GM23338 (cell line): ENCODE data around the gene NOL3.

Experiments
- EZH2phosphoT487 ChIP-seq: fragments of 200-600 bp; sonication (generic); IDR thresholded peaks from one replicate; pipeline ENCODE4 v1.8.1; 2018; ENCODE audit warnings: antibody characterized with exemption; ENCODE audit not compliant: unreplicated experiment
- NANOG ChIP-seq: IDR thresholded peaks from 2 replicates; pipeline ENCODE4 v1.6.1; 2016; ENCODE audit warnings: antibody characterized with exemption, borderline replicate concordance
- POLR2AphosphoS5 ChIP-seq: IDR thresholded peaks from 2 replicates; pipeline ENCODE4 v1.6.1; 2016; ENCODE audit warnings: antibody characterized with exemption, low read depth
- STAT1 ChIP-seq: IDR thresholded peaks from one replicate; pipeline ENCODE4 v1.6.1; 2016; ENCODE audit warnings: antibody characterized with exemption; ENCODE audit not compliant: unreplicated experiment
- ZNF114 ChIP-seq: fragments of 250-450 bp; sonication (Bioruptor Pico); IDR thresholded peaks from 2 replicates; pipeline ENCODE4 v1.5.0; 2020; ENCODE audit warnings: mild to moderate bottlenecking, moderate library complexity
- TF ChIP-seq, protein P1 (sequence below), 2 experiments: fragments of 200-600 bp in 1 of 2; sonication (generic) in 1 of 2; conservative IDR thresholded peaks; 2 replicates each; pipeline versions ENCODE4 v1.5.1 to v1.6.1; 2016 to 2017; ENCODE audit warnings: antibody characterized with exemption in 2 of 2, low read depth in 2 of 2, mild to moderate bottlenecking in 2 of 2, moderate library complexity in 1 of 2

- TF ChIP-seq, protein P1, sequence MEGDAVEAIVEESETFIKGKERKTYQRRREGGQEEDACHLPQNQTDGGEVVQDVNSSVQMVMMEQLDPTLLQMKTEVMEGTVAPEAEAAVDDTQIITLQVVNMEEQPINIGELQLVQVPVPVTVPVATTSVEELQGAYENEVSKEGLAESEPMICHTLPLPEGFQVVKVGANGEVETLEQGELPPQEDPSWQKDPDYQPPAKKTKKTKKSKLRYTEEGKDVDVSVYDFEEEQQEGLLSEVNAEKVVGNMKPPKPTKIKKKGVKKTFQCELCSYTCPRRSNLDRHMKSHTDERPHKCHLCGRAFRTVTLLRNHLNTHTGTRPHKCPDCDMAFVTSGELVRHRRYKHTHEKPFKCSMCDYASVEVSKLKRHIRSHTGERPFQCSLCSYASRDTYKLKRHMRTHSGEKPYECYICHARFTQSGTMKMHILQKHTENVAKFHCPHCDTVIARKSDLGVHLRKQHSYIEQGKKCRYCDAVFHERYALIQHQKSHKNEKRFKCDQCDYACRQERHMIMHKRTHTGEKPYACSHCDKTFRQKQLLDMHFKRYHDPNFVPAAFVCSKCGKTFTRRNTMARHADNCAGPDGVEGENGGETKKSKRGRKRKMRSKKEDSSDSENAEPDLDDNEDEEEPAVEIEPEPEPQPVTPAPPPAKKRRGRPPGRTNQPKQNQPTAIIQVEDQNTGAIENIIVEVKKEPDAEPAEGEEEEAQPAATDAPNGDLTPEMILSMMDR (conservative IDR thresholded peaks at IDR 0.05; ENCODE audit: low read depth in 2 of 2), result no peak
- TF ChIP-seq EZH2phosphoT487 (no peak), POLR2AphosphoS5 (no peak), STAT1 (no peak), NANOG (no peak), ZNF114 (CRISPR knock-in tag) (no peak)
Observed at GRCh38 chr16:67145746-67146145, 24.6 kb upstream of the NOL3 start.
